ENCODE results near the gene DAAM1. TPM values are rescaled to one million over a fixed set of nuclear protein-coding genes. Genes with fewer than 3 reads are reported as not detected.

DAAM1 gene
- total RNA-seq, 1 donor: 19.5 TPM

DNA sequence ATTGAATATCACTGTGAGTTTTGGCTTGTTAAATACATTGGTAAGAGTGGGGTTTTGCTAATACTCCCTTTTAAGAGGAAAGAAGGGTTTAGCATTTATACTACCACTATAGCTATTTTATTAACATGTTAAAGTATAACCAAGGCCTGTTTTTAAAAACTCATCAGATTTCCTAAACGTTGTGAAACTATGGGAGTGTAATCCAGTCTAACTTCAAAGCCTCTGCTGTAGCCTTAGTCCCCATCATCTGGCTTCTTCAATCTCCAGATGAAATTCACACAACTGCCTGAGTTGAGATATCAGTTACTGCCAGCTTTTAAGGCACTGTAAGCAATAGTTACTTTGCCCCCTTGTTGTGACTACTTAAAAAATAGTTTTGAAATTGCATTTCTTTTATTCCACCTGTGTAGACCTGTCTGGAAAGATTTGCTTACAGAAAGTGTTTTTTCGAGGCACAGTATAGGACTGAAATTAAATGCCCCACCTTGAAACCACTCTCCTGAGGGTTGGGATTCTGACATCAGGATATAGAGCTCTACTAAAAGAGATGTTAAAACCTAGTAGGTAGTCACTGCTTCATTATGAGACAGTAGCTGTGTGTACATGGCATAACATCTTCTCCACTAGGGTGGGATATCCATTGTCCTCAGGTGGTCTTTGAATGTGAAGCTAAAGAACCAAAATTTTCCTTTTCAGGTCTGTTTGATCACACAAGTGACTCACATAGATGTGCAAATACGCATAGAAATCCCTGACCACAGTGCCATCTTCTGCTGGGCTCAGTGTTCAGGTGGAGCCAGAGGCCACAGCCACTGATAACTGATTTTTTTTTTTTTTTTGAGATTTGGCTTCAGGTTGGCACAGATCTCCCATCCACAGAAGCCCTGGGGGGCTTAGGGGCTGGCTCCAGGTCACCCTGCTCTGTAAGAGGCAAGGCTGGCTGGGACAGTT is 125.5 kb downstream of the DAAM1 start:
- H3K79me2 ChIP-seq (ENCODE audit: insufficient read depth, low read length): no peaks in the 10 kb centered on the region
- no peak overlapping the region for H3K27ac ChIP-seq (ENCODE audit: low read depth, low read length)
- H3K9me3 ChIP-seq (ENCODE audit: low read depth, low read length): no peaks in the 10 kb centered on the region
- no peaks in the 10 kb centered on the region for H3K36me3 ChIP-seq (ENCODE audit: insufficient read depth, low read length)
- DNase-seq (ENCODE audit: insufficient read length, low spot score, missing footprints): no peak
- peaks cover 9% of the 10 kb centered on the region for H3K4me1 ChIP-seq (ENCODE audit: insufficient read depth, low read length)
- TF ChIP-seq, protein P1, sequence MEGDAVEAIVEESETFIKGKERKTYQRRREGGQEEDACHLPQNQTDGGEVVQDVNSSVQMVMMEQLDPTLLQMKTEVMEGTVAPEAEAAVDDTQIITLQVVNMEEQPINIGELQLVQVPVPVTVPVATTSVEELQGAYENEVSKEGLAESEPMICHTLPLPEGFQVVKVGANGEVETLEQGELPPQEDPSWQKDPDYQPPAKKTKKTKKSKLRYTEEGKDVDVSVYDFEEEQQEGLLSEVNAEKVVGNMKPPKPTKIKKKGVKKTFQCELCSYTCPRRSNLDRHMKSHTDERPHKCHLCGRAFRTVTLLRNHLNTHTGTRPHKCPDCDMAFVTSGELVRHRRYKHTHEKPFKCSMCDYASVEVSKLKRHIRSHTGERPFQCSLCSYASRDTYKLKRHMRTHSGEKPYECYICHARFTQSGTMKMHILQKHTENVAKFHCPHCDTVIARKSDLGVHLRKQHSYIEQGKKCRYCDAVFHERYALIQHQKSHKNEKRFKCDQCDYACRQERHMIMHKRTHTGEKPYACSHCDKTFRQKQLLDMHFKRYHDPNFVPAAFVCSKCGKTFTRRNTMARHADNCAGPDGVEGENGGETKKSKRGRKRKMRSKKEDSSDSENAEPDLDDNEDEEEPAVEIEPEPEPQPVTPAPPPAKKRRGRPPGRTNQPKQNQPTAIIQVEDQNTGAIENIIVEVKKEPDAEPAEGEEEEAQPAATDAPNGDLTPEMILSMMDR (IDR thresholded peaks at IDR 0.05; ENCODE audit: extremely low read depth, low read depth, low read length): no peak
- H2AFZ ChIP-seq (ENCODE audit: low read length): no peak overlapping the region
- H3K27me3 ChIP-seq (ENCODE audit: insufficient read depth, low read length): no peaks in the 10 kb centered on the region
- H4K20me1 ChIP-seq (ENCODE audit: insufficient read depth, low read length): no peaks in the 10 kb centered on the region
- no peak overlapping the region for H3K4me2 ChIP-seq (ENCODE audit: insufficient read depth, low read length)
- no peak overlapping the region for H3K4me3 ChIP-seq (ENCODE audit: insufficient read depth, low read length)

DNA sequence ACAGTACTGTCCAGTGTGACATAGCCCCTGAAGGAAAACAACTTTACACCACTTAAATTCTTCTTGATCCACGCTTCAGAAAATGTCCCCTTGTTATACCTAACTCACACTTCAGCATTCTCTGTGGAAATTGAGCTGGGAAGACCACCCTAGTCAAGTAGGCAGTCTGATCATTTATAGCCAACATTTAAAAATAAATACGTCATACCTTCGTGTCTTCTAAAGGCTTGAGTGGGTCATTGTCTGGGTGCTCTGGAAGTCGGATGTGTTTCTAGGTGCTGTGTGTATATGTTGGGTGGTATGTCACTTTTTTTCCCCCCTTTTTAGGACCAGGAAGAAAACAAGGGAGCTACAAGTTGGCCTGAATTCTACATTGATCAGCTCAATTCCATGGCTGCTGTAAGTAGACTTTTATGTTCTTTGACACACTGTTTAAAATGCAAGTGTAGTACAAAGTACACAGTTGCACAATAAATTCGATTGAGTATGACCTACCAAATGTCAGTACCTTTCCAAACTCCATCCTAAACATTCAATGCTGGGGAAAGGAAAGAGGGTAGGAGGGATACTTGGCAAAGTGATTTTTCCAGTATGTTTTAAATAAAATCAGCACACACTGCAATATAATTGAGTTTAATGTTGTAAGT is 126.6 kb downstream of the DAAM1 start:
- H3K4me3 ChIP-seq (ENCODE audit: insufficient read depth, low read length): no peak overlapping the region
- H3K9me3 ChIP-seq (ENCODE audit: low read depth, low read length): no peaks in the 10 kb centered on the region
- no peaks in the 10 kb centered on the region for H3K27me3 ChIP-seq (ENCODE audit: insufficient read depth, low read length)
- H4K20me1 ChIP-seq (ENCODE audit: insufficient read depth, low read length): no peaks in the 10 kb centered on the region
- no peak overlapping the region for H3K27ac ChIP-seq (ENCODE audit: low read depth, low read length)
- H3K79me2 ChIP-seq (ENCODE audit: insufficient read depth, low read length): no peaks in the 10 kb centered on the region
- DNase-seq (ENCODE audit: insufficient read length, low spot score, missing footprints): no peak
- TF ChIP-seq, protein P1 (IDR thresholded peaks at IDR 0.05; ENCODE audit: extremely low read depth, low read depth, low read length): no peak
- H2AFZ ChIP-seq (ENCODE audit: low read length): no peak overlapping the region
- H3K4me2 ChIP-seq (ENCODE audit: insufficient read depth, low read length): no peak overlapping the region
- H3K36me3 ChIP-seq (ENCODE audit: insufficient read depth, low read length): no peaks in the 10 kb centered on the region
- H3K4me1 ChIP-seq (ENCODE audit: insufficient read depth, low read length): peaks cover 7% of the 10 kb centered on the region

GRCh38 chr14:59316151-59316830 is 127.8 kb downstream of the DAAM1 start:
- Histone ChIP-seq H2AFZ (ENCODE audit: low read length) (no peak overlapping the region), H3K79me2 (ENCODE audit: insufficient read depth, low read length) (no peaks in the 10 kb centered on the region), H3K4me3 (ENCODE audit: insufficient read depth, low read length) (no peak overlapping the region), H3K9me3 (ENCODE audit: low read depth, low read length) (no peaks in the 10 kb centered on the region), H3K27ac (ENCODE audit: low read depth, low read length) (no peak overlapping the region), H3K36me3 (ENCODE audit: insufficient read depth, low read length) (no peaks in the 10 kb centered on the region), H3K27me3 (ENCODE audit: insufficient read depth, low read length) (no peaks in the 10 kb centered on the region), H3K4me1 (ENCODE audit: insufficient read depth, low read length) (peaks cover 10% of the 10 kb centered on the region), H4K20me1 (ENCODE audit: insufficient read depth, low read length) (no peaks in the 10 kb centered on the region), H3K4me2 (ENCODE audit: insufficient read depth, low read length) (no peak overlapping the region)
- TF ChIP-seq, protein P1 (IDR thresholded peaks at IDR 0.05; ENCODE audit: extremely low read depth, low read depth, low read length): no peak
- DNase-seq (ENCODE audit: insufficient read length, low spot score, missing footprints): no peak

Measured in osteoblast (primary cell).